Measurements from ENCODE around the gene CFAP20. TPM values are rescaled to one million over a fixed set of nuclear protein-coding genes. Genes with fewer than 3 reads are reported as not detected.
"Not testable (repeated sequence)": the region's sequence is repeated elsewhere in the genome, so short reads cannot be mapped to it uniquely, and the experiment has no call there.

The CFAP20 gene
- total RNA-seq, 4 donors from 2014 or later, result 6.6 to 26.5 (median 21.4) TPM

DNA sequence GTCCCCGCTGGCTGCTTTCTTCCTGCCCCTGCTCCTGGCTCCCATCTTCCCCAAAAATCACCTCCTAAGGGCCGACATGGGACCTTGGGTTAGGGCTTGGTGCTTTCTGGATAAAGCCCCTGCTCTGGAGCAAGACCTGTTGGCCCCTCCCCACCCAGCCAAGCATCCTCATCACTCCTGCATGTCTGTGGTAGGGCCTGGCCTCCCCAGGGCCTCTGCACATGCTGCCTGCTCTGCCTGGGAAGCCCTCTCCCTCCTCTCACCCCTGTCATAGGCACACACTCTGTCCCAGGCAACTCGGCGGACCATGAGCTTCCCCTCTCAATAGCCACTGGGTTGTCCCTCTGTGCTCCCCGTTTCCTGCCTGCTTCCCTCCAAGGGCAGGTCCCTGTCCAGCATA lies 35.2 kb downstream of the CFAP20 start:
- in situ Hi-C loops (cut with MboI; ENCODE audit: low pct_ligation_motif_present in 1 of 4, low pct_unique_long_range_greater_than_20kb in 1 of 4, low sequenced_read_pairs in 3 of 4) (no loop called here), intact Hi-C loops (cut with DNase I; ENCODE audit: low total_unique reads) (no loop called here)
- H3K27ac ChIP-seq, result no peak overlapping the region
- no peaks in the 10 kb centered on the region for H3K9me3 ChIP-seq
- WGBS, 2 donors (ENCODE audit: low coverage in 1 of 2), result 85% methylated on average over 5 of the region's 5 CpGs; no CpG with 5 or more reads in 1 of the 2 donors
- no peaks in the 10 kb centered on the region for H3K4me1 ChIP-seq
- H3K36me3 ChIP-seq, result no peaks in the 10 kb centered on the region
- no peak for DNase-seq
- H3K4me3 ChIP-seq, result no peak overlapping the region
- no peaks in the 10 kb centered on the region for H3K27me3 ChIP-seq
- no peak for TF ChIP-seq POLR2A (IDR thresholded peaks at IDR 0.05)
- no peak for TF ChIP-seq POLR2AphosphoS5 (IDR thresholded peaks at IDR 0.05)
- no peak for TF ChIP-seq EP300 (IDR thresholded peaks at IDR 0.05; ENCODE audit: low read depth)
- TF ChIP-seq, protein P1, sequence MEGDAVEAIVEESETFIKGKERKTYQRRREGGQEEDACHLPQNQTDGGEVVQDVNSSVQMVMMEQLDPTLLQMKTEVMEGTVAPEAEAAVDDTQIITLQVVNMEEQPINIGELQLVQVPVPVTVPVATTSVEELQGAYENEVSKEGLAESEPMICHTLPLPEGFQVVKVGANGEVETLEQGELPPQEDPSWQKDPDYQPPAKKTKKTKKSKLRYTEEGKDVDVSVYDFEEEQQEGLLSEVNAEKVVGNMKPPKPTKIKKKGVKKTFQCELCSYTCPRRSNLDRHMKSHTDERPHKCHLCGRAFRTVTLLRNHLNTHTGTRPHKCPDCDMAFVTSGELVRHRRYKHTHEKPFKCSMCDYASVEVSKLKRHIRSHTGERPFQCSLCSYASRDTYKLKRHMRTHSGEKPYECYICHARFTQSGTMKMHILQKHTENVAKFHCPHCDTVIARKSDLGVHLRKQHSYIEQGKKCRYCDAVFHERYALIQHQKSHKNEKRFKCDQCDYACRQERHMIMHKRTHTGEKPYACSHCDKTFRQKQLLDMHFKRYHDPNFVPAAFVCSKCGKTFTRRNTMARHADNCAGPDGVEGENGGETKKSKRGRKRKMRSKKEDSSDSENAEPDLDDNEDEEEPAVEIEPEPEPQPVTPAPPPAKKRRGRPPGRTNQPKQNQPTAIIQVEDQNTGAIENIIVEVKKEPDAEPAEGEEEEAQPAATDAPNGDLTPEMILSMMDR (IDR thresholded peaks at IDR 0.05), result no peak

DNA sequence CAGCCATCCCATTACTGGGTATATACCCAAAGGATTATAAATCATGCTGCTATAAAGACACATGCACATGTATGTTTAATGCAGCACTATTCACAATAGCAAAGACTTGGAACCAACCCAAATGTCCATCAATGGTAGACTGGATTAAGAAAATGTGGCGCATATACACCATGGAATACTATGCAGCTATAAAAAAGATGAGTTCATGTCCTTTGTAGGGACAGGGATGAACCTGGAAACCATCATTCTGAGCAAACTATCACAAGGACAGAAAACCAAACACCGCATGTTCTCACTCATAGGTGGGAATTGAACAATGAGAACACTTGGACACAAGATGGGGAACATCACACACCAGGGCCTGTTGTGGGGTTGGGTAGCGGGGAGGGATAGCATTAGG lies 38.8 kb downstream of the CFAP20 start:
- H3K27me3 ChIP-seq; H3K27ac ChIP-seq; intact Hi-C loops (cut with DNase I; ENCODE audit: low total_unique reads); DNase-seq; H3K9me3 ChIP-seq; in situ Hi-C loops (cut with MboI; ENCODE audit: low pct_ligation_motif_present in 1 of 4, low pct_unique_long_range_greater_than_20kb in 1 of 4, low sequenced_read_pairs in 3 of 4); H3K4me3 ChIP-seq; H3K36me3 ChIP-seq; H3K4me1 ChIP-seq: not testable (repeated sequence)
- WGBS, 2 donors (ENCODE audit: low coverage in 1 of 2), result 90 to 92% methylated on average over 2 to 3 of the region's 3 CpGs

DNA sequence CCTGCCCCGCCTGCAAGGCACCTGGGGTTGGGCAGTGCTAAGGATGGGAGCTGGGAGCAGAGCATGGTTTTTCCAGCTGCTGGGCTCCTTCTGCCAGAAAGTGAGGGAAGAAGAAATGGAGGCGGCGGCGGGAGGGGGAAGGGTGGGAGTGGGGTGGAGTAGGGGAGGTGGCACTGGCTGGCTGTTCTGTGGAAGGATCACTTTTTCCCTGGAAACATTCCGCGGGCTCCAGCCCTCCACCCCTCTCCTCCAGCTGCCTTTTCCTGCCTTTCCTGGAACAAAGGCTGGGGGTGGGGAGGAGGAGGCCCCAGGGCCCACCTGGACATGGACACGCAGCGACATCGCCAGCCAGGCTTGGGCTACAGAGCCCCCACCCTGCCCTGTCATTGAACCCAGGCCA lies 41.1 kb downstream of the CFAP20 start:
- H3K4me1 ChIP-seq, result no peaks in the 10 kb centered on the region
- in situ Hi-C loops (cut with MboI; ENCODE audit: low pct_ligation_motif_present in 1 of 4, low pct_unique_long_range_greater_than_20kb in 1 of 4, low sequenced_read_pairs in 3 of 4), result no loop called here
- WGBS, 2 donors (ENCODE audit: low coverage in 1 of 2), result 69% methylated on average over 9 of the region's 9 CpGs; no CpG with 5 or more reads in 1 of the 2 donors
- no peaks in the 10 kb centered on the region for H3K36me3 ChIP-seq
- no peak for TF ChIP-seq EP300 (IDR thresholded peaks at IDR 0.05; ENCODE audit: low read depth)
- TF ChIP-seq, protein P1 (IDR thresholded peaks at IDR 0.05), result no peak
- TF ChIP-seq POLR2A (IDR thresholded peaks at IDR 0.05), result no peak
- no peak for TF ChIP-seq POLR2AphosphoS5 (IDR thresholded peaks at IDR 0.05)
- no peak overlapping the region for H3K27ac ChIP-seq
- no peak overlapping the region for H3K4me3 ChIP-seq
- intact Hi-C loops (cut with DNase I; ENCODE audit: low total_unique reads), result no loop called here
- no peak for DNase-seq
- H3K27me3 ChIP-seq, result no peaks in the 10 kb centered on the region
- H3K9me3 ChIP-seq, result no peaks in the 10 kb centered on the region

DNA sequence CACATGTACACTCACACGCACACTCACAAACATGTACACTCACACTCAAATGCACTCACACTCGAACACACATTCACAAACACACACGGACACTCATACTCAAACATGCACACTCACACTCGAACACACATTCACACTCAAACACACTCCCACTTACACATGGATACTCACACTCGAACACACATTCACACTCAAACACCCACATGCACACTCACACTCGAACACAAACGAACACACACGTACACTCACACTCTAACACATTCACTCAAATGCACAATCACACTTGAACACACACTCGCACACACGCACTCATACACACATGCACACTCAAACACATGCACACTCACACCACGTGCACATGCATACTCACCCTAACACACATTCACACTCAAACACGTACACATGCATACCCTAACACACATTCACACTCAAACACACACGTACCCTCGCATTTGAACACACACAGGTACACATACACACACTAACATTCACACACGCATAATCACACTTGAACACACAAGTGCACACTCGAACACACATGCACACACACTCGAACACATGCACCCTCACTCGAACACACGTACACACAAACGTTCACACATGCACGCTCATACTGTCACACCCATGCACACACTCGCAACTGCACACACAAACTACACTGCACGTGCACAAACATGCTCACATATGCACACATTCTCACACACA lies 41.8 kb downstream of the CFAP20 start:
- Histone ChIP-seq H3K9me3 (no peaks in the 10 kb centered on the region), H3K4me1 (no peaks in the 10 kb centered on the region), H3K4me3 (no peak overlapping the region), H3K27me3 (no peaks in the 10 kb centered on the region), H3K36me3 (no peaks in the 10 kb centered on the region), H3K27ac (no peak overlapping the region)
- TF ChIP-seq, protein P1 (IDR thresholded peaks at IDR 0.05), result no peak
- TF ChIP-seq POLR2AphosphoS5 (IDR thresholded peaks at IDR 0.05), result no peak
- no peak for TF ChIP-seq EP300 (IDR thresholded peaks at IDR 0.05; ENCODE audit: low read depth)
- no peak for TF ChIP-seq POLR2A (IDR thresholded peaks at IDR 0.05)
- intact Hi-C loops (cut with DNase I; ENCODE audit: low total_unique reads), result no loop called here
- 85 to 94% methylated on average over 12 to 23 of the region's 23 CpGs for WGBS, 2 donors (ENCODE audit: low coverage in 1 of 2)
- DNase-seq, result no peak
- in situ Hi-C loops (cut with MboI; ENCODE audit: low pct_ligation_motif_present in 1 of 4, low pct_unique_long_range_greater_than_20kb in 1 of 4, low sequenced_read_pairs in 3 of 4), result no loop called here
